Measurements from ENCODE around the gene MCEMP1.
A peak's percentile ranks its signal among the peaks of the same experiment; 100 is the strongest.

Gene MCEMP1, protein sequence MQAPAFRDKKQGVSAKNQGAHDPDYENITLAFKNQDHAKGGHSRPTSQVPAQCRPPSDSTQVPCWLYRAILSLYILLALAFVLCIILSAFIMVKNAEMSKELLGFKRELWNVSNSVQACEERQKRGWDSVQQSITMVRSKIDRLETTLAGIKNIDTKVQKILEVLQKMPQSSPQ
- long read RNA-seq, donor 1 = 0 reads
- long read RNA-seq, donor 2, partial matches to known transcripts = 0 of 1 reads
- long read RNA-seq, donor 2, other reads (novel, unspliced or antisense) = 0 of 1 reads
- long read RNA-seq, donor 3 = 0 reads
- long read RNA-seq, donor 4 = 0 reads
- long read RNA-seq, donor 5 = 0 reads
- long read RNA-seq, donor 6 = 0 reads
- long read RNA-seq, donor 7 = 0 reads
- long read RNA-seq, donor 8 = 0 reads

- DNase-seq = no peak
Measured at GRCh38 chr19:7676854-7677253, at the start of gene MCEMP1. TSS of gene MCEMP1 (plus strand) at chr19:7677090. CDS start at chr19:7677121, 31 bp downstream.

DNA sequence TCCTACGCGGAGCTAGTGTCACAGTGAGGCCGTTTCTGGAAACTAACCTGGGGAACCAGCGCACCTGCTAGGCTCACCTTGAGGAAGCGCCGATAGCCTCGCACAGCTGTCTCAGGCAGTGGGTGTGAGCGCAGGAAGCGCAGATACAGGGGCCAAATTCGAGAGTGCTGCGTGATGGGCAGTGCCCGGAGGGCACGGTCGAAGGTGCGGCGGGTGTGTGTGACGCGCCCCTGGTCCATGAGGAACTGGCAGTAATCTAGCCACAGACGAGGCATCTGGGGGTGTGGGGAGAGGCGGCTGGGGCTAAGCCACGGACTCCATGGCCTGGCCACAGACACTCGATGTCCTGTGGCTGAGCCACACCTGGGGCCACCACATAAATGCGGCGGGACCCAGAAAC, 49.7 kb upstream of the MCEMP1 start:
- DNase-seq = no peak

DNA sequence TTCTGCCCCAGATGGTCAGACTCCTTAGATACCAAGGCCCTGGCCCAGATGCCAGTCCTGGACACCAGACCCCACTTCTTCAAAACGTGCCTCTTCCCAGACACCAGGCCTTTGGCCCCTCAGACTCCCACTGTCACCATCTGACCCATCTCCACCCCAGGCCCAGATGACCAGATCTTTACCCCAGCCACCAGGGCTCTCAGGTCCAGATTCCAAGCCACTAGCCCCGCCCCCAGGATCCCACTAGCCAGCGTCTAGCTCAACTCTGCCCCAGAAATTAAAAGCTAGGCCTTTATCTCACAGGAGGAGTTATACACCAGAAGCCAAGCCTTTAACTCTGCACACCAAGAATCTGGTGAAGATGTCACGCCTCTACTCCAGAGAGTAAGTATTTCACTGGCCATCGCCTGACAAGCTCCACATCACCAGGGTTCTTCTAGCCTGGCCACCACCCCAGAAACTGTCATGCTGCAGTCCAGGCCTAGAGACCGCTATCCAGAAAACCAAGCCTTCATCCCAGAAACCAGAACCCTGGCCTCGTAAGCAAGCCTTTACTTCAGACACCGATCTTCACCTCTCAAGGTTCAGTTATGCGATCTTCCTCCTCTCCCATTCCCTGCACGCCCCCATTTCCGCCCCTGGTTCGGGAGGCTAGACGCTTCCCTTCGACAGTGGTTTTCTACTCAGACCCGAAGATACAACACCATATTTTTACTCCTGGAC, 48.1 kb upstream of the MCEMP1 start:
- DNase-seq = no peak

DNA sequence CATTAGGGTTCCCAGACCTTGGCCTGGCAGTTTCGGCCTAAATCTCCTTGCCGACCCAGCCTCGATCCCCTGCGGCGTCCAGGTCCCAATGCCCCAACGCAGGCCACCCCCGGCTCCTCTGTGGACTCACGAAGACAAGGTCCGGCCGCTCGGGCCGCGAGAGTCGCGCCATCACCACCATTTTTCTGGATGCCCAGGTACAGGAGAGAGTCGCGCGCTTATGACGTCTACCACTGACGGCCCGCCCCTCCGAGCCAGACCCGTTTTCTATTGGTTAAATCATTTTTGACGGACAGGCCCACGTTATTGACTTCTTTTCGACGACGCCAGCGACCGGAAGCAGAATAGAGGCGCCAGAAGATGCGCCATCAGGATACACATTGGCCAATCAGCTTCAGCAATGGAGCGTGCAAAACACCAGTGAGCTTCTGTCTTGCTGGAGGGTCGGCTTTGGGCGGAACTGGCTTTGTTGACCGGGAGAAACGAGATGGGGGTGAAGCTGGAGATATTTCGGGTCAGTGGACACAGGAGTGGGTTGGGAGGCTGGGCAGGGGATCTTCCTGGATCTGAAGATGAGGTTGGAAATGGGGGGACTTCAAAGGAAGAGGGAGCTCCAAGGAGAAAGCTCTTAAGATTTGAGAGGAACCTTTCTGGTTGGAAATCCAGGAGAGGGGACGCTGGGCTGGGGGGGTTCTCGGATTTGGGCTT, 47.4 kb upstream of the MCEMP1 start, which contains the start of the genes PET100 and XAB2:
Gene PET100, plus strand, starts transcription at position 447 of the 708 bp plus-strand sequence. Its CDS starts 41 bp downstream, at position 488.
Gene XAB2, minus strand, starts transcription at position 199 of the 708 bp plus-strand sequence. Its CDS starts 18 bp downstream, at position 181.
- DNase-seq = peak; percentile 95

GRCh38 chr19:7631577-7631976, 45.3 kb upstream of the MCEMP1 start:
- no peak for DNase-seq

- DNase-seq = no peak
Measured at GRCh38 chr19:7632340-7633203, 44.3 kb upstream of the MCEMP1 start.

DNA sequence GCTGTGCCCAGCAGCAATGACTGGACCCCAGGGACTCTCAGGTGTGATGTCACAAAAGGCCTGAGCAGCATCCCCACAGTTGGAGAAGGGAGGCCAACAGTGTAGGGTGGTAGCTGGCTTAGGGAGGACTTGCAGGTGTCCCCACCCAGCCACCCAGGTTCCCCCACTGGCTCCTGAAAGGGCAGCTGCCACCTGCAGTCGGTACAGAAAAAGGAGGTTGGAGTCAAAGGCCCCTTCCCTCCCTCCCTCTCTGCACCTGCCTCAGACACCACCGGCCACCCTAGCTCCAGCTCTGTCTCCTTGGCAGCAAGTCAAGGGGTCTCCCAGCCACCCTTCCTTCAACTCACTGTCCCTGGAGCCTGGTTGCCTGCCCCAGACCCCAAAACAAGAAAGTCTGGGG, 43.2 kb upstream of the MCEMP1 start, which contains the start of gene PCP2:
Gene PCP2, minus strand, starts transcription at position 22 of the 400 bp plus-strand sequence. CDS start 262 bp downstream, outside the sequence.
- no peak for DNase-seq

DNA sequence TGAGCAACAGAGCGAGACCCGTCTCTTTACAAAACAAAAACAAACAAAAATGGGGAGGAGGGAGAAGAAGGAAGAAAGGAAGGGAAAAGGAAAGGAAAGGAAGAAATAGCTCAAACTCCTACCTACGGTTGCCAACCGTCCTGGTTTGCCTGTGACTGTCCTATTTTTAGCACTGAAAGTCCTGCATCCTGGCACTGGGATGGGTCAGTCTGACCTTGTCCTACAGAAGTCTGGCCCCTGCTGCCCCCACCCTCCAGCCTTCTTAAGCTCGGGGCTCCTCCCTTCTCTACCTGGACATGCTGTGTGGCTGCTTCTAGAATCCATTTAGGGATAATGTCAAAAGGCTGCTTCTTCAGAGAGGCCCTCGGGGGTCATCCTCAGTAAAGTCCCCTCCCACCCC, 41.2 kb upstream of the MCEMP1 start:
- DNase-seq = no peak

GRCh38 chr19:7636317-7636690, 40.6 kb upstream of the MCEMP1 start:
- DNase-seq = no peak

GRCh38 chr19:7636691-7637373, 40.1 kb upstream of the MCEMP1 start, which contains the start of gene STXBP2:
TSS of gene STXBP2 (plus strand) at chr19:7637110. CDS start at chr19:7637150, 40 bp downstream.
- DNase-seq = peak; percentile 57

DNA sequence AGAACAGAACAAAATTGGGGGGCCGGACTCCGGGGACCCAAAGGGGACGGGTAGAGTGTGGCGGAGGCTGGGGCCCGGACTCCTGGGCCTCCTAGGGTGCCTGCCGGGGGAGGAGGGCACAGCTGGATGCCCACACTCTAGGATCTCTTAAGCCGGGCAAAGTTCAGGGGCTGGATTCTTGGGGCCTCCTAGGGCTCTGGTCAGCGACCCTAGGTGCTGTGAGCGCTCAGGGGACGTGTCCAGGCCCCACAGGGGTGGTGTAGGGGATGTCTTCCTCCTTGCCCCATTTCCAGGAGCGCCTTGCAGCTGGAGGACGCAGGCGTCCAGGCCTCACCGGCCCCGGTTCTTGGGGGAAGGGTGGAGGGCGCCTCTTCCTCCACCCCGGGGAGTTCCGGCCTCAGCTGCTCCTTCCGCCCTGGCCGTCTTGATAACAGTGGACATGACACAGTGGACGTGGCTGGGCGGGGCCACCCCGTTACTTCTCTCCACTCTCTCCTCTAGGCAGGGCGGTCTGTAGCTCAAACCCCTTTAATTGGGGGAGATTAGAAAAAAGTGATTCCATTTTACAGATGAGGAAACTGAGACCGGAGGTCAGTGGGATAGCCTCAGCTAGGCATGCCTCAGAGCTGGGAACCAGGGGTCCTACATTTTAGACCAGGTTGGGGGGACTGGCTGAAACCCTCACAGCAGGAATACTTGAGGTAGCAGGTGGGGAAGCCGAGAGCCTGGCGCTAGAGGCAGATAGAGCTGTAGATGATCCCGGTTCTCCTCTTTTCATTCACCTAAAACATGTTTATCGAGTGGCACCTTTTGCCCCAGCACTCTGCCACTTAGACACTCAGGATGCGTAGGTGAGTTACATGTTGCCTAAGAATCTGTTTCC, 39.3 kb upstream of the MCEMP1 start:
- DNase-seq = peak; percentile 37

- no peak for DNase-seq
Measured at GRCh38 chr19:7638802-7639465, 38.0 kb upstream of the MCEMP1 start.

DNA sequence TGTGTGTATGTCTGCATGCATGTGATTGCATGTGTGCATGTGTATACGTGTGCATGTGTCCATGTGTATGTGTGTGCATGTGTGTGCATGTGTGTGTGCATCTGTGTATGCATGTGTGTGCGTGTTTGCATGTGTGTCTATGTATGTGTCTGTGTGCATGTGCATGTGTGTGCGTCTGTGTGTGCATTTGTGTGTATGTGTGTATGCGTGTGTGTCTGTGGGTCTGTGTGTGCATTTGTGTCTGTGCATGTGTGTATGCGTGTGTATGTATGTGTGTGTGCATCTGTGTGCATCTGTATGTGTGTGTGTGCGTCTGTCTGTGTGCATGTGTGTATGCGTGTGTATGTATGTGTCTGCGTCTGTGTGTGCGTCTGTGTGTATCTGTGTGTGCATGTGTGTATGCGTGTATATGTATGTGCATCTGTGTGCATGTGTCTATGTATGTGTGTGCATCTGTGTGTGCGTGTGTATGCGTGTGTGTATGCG, 37.0 kb upstream of the MCEMP1 start:
- no peak for DNase-seq

DNA sequence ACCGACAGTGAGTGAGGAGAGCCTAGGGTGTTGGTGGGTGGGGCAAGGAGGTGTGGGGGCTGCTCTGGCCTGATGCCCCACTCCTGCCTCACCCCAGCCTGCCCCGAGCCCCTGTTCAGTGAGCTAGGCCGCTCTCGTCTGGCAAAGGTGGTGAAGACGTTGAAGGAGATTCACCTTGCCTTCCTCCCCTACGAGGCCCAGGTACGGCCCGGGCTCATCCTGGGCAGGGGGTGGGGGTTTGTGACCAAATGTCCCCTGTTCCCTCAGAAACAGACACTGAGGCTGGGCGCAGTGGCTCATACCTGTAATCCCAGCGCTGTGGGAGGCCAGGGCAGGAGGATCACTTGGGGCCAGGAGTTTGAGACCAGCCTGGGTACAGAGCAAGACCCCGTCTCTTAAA, 36.1 kb upstream of the MCEMP1 start:
- no peak for DNase-seq

GRCh38 chr19:7641290-7642276, 35.3 kb upstream of the MCEMP1 start:
- no peak for DNase-seq

DNA sequence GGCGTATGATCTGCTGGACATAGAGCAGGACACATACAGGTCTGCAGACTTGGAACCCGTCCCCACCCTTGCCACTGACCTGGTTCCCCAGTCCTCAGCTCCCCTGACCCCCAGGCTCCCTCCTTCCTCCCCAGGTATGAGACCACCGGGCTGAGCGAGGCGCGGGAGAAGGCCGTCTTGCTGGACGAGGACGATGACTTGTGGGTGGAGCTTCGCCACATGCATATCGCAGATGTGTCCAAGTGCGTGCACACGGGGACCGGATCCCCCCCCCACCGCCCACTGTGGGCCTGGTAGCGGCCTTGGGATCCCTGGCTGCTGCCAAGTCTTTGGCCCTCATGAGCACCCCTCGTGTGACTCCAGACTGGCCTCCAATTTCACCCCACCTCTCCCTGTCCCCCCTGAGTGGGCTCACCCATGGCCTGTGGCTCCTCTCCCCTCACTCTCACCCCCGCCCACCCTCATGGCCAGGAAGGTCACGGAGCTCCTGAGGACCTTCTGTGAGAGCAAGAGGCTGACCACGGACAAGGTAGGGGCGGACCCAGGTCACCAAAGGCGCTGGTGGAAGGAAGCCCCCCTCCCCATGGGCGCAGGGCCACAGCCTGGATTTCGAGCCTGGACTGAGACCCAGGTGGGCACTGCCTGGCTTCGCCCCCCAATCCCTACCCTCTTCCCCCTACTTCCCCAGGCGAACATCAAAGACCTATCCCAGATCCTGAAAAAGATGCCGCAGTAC, 34.4 kb upstream of the MCEMP1 start:
- DNase-seq = no peak

DNA sequence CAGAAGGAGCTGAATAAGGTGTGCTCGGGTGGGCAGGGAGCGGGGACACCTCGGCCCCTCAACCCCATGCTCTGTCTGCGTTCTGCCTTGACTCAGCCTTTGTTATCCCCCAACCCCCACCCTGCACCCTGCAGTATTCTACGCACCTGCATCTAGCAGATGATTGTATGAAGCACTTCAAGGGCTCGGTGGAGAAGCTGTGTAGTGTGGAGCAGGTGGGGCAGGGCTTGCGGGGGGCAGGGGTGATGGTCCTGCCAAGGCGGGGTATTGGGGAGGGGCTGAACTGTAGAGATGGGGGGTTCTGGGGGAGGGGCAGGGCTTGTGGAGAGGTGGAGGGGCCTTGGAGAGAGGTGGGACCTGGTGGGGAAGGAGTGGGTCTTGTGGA, 33.9 kb upstream of the MCEMP1 start:
- no peak for DNase-seq

All from right kidney (tissue), 9 donors.